ENCODE data around the gene BICDL2. TPM values are rescaled to one million over a fixed set of nuclear protein-coding genes. Genes with fewer than 3 reads are reported as not detected.
"Not testable (repeated sequence)": the region's sequence is repeated elsewhere in the genome, so short reads cannot be mapped to it uniquely, and the experiment has no call there.

The BICDL2 gene
- total RNA-seq, 1 donor from 2014 or later, result not detected

DNA sequence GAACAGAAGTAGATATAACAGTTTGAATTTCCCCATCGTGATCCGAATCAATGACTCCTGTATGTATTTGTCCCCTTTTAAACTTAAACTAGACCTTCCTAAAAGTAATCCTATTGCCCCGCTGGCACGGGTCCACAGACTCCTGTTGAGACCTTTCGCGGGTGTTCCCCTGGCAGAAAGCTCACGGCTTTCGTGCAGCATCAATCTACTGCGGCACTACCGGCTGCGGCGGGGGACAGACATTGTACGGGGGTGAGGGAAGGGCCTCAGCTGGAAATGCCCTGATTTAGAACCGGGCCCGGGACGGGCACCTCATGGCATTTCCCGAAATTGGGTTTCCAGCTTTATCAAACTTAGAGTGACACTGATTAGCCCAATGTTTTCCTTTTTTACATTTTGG is 43.3 kb upstream of the BICDL2 start:
- intact Hi-C loops (cut with DNase I), result no loop called here
- Histone ChIP-seq H3K4me1 (no peaks in the 10 kb centered on the region), H3K9me3 (no peaks in the 10 kb centered on the region), H3K4me3 (no peak overlapping the region), H3K36me3 (no peaks in the 10 kb centered on the region), H3K27me3 (no peaks in the 10 kb centered on the region), H3K27ac (no peak overlapping the region)
- TF ChIP-seq, protein P1, sequence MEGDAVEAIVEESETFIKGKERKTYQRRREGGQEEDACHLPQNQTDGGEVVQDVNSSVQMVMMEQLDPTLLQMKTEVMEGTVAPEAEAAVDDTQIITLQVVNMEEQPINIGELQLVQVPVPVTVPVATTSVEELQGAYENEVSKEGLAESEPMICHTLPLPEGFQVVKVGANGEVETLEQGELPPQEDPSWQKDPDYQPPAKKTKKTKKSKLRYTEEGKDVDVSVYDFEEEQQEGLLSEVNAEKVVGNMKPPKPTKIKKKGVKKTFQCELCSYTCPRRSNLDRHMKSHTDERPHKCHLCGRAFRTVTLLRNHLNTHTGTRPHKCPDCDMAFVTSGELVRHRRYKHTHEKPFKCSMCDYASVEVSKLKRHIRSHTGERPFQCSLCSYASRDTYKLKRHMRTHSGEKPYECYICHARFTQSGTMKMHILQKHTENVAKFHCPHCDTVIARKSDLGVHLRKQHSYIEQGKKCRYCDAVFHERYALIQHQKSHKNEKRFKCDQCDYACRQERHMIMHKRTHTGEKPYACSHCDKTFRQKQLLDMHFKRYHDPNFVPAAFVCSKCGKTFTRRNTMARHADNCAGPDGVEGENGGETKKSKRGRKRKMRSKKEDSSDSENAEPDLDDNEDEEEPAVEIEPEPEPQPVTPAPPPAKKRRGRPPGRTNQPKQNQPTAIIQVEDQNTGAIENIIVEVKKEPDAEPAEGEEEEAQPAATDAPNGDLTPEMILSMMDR (IDR thresholded peaks at IDR 0.05), result no peak
- DNase-seq (ENCODE audit: low spot score in 2 of 2), result no peak

DNA sequence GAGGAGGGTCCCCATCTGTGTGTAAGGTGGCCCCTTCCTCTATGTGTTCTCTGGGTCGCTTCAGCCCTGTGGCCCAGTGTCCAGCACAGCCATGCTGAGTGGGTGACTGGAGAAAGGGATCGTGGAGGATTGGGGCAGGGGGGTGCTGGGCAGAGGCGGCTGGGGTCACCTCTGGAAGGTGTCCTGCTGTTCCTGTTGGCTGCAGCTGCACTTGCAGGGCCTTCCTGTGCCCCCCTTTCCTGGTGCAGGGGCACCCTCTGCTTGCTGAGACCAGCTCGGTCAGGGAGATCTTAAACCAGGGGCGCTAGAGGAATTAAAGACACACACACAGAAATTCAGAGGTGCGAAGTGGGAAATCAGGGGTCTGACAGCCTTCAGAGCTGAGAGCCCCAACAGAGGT is 39.8 kb upstream of the BICDL2 start:
- no peak overlapping the region for H3K27ac ChIP-seq
- intact Hi-C loops (cut with DNase I), result no loop called here
- TF ChIP-seq, protein P1 (IDR thresholded peaks at IDR 0.05), result no peak

DNA sequence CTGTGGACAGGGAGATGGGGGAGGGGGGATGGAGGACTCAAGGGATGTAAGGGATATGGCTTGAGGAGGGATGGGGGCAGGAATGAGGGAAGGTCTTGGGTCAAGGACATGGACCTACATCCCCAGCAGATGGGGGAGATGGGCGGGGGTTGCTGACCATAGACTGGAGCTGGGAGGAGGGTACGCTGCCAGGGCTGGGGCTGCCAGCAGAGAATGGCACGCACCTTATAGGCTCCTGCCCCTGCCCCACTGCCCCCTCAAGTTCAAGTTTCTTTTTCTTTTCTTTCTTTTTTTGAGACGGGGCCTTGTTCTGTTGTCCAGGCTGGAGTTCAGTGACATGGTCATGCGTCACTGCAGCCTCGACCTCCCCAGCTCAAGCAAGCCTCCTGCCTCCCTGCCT is 39.2 kb upstream of the BICDL2 start:
- H3K4me3 ChIP-seq; H3K36me3 ChIP-seq; DNase-seq (ENCODE audit: low spot score in 2 of 2); H3K9me3 ChIP-seq; H3K4me1 ChIP-seq; H3K27ac ChIP-seq; H3K27me3 ChIP-seq; intact Hi-C loops (cut with DNase I): not testable (repeated sequence)

More for the DNA sequence above, 39.8 kb upstream of the BICDL2 start:
- no peak for DNase-seq (ENCODE audit: low spot score in 2 of 2)
- no peaks in the 10 kb centered on the region for H3K4me1 ChIP-seq
- no peaks in the 10 kb centered on the region for H3K36me3 ChIP-seq
- no peaks in the 10 kb centered on the region for H3K9me3 ChIP-seq
- H3K27me3 ChIP-seq, result no peaks in the 10 kb centered on the region
- H3K4me3 ChIP-seq, result no peak overlapping the region

DNA sequence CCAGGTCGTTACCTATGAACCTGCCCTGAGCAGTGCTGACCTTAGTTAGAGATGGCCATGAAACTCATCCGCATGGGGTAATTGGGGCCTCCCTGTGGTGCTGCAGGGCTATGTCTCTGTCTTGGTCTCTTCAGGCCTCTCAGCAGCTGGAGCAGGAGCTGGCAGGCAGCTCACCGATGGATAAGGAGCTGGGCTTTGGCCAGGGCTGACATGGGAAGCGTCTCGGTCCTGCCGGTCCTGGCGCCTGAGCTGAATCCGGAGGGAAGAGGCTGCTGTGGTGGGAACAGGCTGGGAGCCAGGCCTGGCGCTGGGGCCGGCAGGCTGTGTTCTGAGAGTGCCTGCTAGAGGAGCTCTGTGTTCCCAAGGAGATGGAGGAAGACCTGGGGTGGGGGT is 38.8 kb upstream of the BICDL2 start:
- intact Hi-C loops (cut with DNase I), result no loop called here
- Histone ChIP-seq H3K36me3 (no peaks in the 10 kb centered on the region), H3K27ac (no peak overlapping the region), H3K4me1 (no peaks in the 10 kb centered on the region), H3K9me3 (no peaks in the 10 kb centered on the region), H3K4me3 (no peak overlapping the region), H3K27me3 (no peaks in the 10 kb centered on the region)
- no peak for DNase-seq (ENCODE audit: low spot score in 2 of 2)
- TF ChIP-seq, protein P1 (IDR thresholded peaks at IDR 0.05), result no peak

DNA sequence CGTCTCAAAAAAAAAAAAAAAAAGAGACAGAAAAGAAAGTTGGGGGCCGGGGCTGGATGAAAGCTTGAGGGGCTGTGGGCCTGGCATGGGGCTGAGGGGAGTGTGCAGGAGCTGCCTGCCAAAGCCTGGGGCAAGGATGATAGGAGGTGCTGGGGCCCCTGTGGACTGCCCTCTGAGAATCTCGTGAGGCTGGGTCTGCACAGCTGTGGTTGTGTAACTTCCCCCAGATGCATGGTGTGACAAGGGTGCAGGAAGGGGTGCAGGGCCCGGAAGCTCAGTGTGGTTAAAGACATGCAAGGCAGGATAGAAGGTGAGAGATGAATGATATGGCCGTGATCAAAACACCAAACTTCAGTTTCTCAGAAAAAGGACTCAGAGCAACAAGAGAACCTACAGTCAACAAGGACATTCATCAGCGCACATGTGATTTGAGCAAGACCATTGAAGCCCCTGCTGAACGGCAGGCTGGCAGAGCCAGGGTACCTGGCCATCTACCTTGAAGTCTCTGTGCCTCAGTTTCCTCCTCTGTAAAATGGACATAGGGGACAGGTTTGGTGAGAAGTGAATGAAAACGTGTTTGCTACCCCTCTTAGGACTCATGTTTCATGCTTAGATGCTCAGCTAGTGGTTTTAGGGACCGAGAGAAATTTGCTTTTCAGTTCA is 38.2 kb upstream of the BICDL2 start:
- no peak overlapping the region for H3K4me3 ChIP-seq
- H3K27ac ChIP-seq, result no peak overlapping the region
- intact Hi-C loops (cut with DNase I), result no loop called here
- no peak for DNase-seq (ENCODE audit: low spot score in 2 of 2)
- H3K27me3 ChIP-seq, result no peaks in the 10 kb centered on the region
- H3K9me3 ChIP-seq, result no peaks in the 10 kb centered on the region
- no peaks in the 10 kb centered on the region for H3K36me3 ChIP-seq
- no peaks in the 10 kb centered on the region for H3K4me1 ChIP-seq
- TF ChIP-seq, protein P1 (IDR thresholded peaks at IDR 0.05), result no peak

DNA sequence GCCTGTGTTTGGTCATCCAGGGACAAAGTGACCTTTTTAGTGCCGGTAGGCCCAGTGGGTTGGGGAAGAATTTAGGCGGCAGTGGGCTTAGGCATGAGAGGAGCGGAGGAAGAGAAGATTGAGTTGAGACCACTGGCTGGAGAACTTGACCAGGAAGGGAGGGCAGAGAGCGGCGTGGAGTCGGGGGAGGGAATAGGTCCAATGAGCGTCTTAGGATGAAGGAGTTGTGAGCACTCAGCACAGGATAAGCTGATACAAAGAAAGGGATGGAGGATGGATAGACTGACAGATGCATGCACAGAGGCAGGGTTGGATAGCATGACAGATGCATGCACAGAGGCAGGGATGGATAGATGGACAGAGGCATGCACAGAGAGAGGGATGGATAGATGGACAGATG is 36.7 kb upstream of the BICDL2 start:
- no peak overlapping the region for H3K27ac ChIP-seq
- TF ChIP-seq, protein P1 (IDR thresholded peaks at IDR 0.05), result no peak
- no peaks in the 10 kb centered on the region for H3K27me3 ChIP-seq
- H3K9me3 ChIP-seq, result no peaks in the 10 kb centered on the region
- intact Hi-C loops (cut with DNase I), result no loop called here
- H3K4me3 ChIP-seq, result no peak overlapping the region
- H3K4me1 ChIP-seq, result no peaks in the 10 kb centered on the region
- H3K36me3 ChIP-seq, result no peaks in the 10 kb centered on the region
- no peak for DNase-seq (ENCODE audit: low spot score in 2 of 2)

DNA sequence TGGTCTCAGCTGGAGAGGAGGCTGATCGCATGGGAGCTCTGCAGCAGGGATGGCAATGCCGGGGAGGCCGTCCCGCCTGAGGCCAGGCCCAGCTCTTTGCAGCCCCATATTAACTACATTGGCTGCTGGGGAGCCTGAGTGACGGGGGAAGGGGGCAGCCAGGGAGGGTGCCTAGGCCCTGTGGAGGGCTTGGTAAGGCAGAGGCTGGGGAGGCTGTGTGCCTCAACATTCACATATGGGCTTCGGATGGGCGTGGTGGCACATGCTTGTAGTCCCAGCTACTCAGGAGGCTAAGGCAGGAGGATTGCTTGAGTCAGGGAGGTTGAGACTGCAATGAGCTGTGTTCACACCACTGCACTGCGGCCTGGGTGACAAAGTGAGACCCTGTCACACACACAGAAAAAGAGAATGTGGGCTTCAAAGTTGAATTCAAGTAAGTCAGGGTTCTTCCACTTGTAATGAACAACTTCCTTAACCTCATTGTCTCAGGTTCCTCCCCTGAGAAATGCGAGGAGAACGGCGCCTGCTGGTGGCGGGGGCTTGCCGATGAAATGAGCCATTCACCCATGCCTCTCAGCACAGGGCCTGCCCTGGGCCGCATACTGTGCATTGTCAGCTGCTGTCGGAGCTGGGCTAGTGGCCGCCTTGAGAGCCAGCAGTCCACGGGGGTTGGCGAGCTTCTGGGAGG is 36.0 kb upstream of the BICDL2 start:
- H3K9me3 ChIP-seq; H3K27ac ChIP-seq; intact Hi-C loops (cut with DNase I); H3K4me1 ChIP-seq; H3K4me3 ChIP-seq; DNase-seq (ENCODE audit: low spot score in 2 of 2); H3K27me3 ChIP-seq; H3K36me3 ChIP-seq: not testable (repeated sequence)

DNA sequence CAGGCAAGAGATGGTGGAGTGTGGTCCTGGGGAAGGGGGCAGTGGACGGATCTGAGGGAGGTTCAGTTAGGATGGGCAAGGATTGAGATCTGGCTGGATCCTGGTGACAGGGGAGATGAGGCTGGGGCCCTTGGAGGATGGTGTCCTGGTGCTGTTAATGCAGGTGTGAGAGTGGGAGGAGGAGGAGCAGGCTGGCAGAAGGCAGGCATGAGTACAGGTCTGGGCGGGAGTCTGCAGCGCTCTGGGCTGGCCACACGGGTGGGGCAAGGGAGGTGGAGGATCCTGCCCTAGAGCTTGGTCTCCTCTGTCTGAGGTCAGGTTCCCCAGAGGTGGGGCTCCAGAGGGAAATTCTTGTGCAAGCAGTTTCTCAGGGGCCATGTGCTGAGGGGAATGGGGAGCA is 35.4 kb upstream of the BICDL2 start:
- H3K9me3 ChIP-seq; intact Hi-C loops (cut with DNase I); H3K27me3 ChIP-seq; H3K4me3 ChIP-seq; H3K36me3 ChIP-seq; H3K4me1 ChIP-seq; DNase-seq (ENCODE audit: low spot score in 2 of 2); H3K27ac ChIP-seq: not testable (repeated sequence)

Measured in ascending aorta (tissue), 2 donors.